Right forelimb (tissue), 1 donor: ENCODE results near the gene WFDC12.

Experiments used
- DNase-seq: peaks from one replicate; pipeline ENCODE4 v3.0.0-alpha.2; 2018

Gene WFDC12

GRCh38 chr20:45087814-45088213 lies 36.5 kb downstream of the WFDC12 start:
- DNase-seq = no peak

GRCh38 chr20:45087097-45087790 lies 37.0 kb downstream of the WFDC12 start:
- DNase-seq = no peak

- DNase-seq = no peak
Measured at GRCh38 chr20:45085867-45086266, 38.4 kb downstream of the WFDC12 start.

GRCh38 chr20:45085289-45085688 lies 39.0 kb downstream of the WFDC12 start:
- DNase-seq = no peak

- no peak for DNase-seq
Measured at GRCh38 chr20:45083127-45083526, 41.1 kb downstream of the WFDC12 start.

GRCh38 chr20:45082468-45082867 lies 41.8 kb downstream of the WFDC12 start:
- no peak for DNase-seq

- no peak for DNase-seq
Measured at GRCh38 chr20:45080867-45081624, 43.2 kb downstream of the WFDC12 start.

GRCh38 chr20:45077559-45077958 lies 46.7 kb downstream of the WFDC12 start:
- DNase-seq = no peak
